CD4-positive, alpha-beta T cell treated with Interleukin-17A for 4 hours (primary cell): ENCODE measurements around the gene DUSP6.

ENCODE experiments used
- DNase-seq: peaks from one replicate; pipeline ENCODE4 v3.0.0-alpha.2; 2020; ENCODE audit warnings: mixed read lengths

The DUSP6 gene

GRCh38 chr12:89373763-89374572 lies 21.7 kb upstream of the DUSP6 start:
- DNase-seq = no peak

- no peak for DNase-seq
These were observed 20.5 kb upstream of the DUSP6 start for GRCh38 chr12:89372584-89373370.

- DNase-seq = no peak
These were observed 18.5 kb upstream of the DUSP6 start for GRCh38 chr12:89370850-89371249.

GRCh38 chr12:89370421-89370831 lies 18.1 kb upstream of the DUSP6 start:
- DNase-seq = no peak

GRCh38 chr12:89369166-89369565 lies 16.9 kb upstream of the DUSP6 start:
- no peak for DNase-seq

GRCh38 chr12:89368391-89368790 lies 16.1 kb upstream of the DUSP6 start:
- no peak for DNase-seq

- no peak for DNase-seq
These were observed 14.5 kb upstream of the DUSP6 start for GRCh38 chr12:89366676-89367364.

- DNase-seq = no peak
These were observed 12.3 kb upstream of the DUSP6 start for GRCh38 chr12:89364631-89365030.

GRCh38 chr12:89364058-89364457 lies 11.8 kb upstream of the DUSP6 start:
- no peak for DNase-seq

- DNase-seq = no peak
These were observed 11.3 kb upstream of the DUSP6 start for GRCh38 chr12:89363582-89363981.

GRCh38 chr12:89363084-89363483 lies 10.8 kb upstream of the DUSP6 start:
- no peak for DNase-seq

GRCh38 chr12:89359615-89360014 lies 7.3 kb upstream of the DUSP6 start:
- no peak for DNase-seq

- DNase-seq = no peak
These were observed 6.5 kb upstream of the DUSP6 start for GRCh38 chr12:89358805-89359204.

- no peak for DNase-seq
These were observed 5.0 kb upstream of the DUSP6 start for GRCh38 chr12:89357297-89357730.

GRCh38 chr12:89356069-89356665 lies 3.9 kb upstream of the DUSP6 start:
- DNase-seq = no peak

GRCh38 chr12:89355243-89356068 lies 3.2 kb upstream of the DUSP6 start:
- no peak for DNase-seq

- no peak for DNase-seq
These were observed 2.3 kb upstream of the DUSP6 start for GRCh38 chr12:89354612-89355067.

- peak; percentile 69 for DNase-seq
These were observed 1.7 kb upstream of the DUSP6 start for GRCh38 chr12:89353823-89354611.

GRCh38 chr12:89353188-89353822 lies 1.0 kb upstream of the DUSP6 start:
- peak; percentile 24 for DNase-seq

GRCh38 chr12:89352242-89352491 lies 134 bp downstream of the DUSP6 start:
- no peak for DNase-seq
